HCT116 (cell line): ENCODE data around the gene ZNF462. TPM values are rescaled to one million over a fixed set of nuclear protein-coding genes. Genes with fewer than 3 reads are reported as not detected.

Experiments
- ATAC-seq: fragments of 200-7000 bp; cut with Tn5 transposase; 2 replicates; pipeline ENCODE4 v1.9.1; 2020; ENCODE audit warnings: mild to moderate bottlenecking, moderate library complexity
- BruUV-seq: library from RNA; stranded (reverse); fragments of 400-500 nt; replicated peaks from 2 replicates; lab custom pipeline; 2021; lab: Mats Ljungman, UMichigan
- CTCF ChIA-PET: fragments of 300-600 bp; sonication (Branson Sonifier 250); formaldehyde crosslinking; loops from one replicate; lab custom pipeline; 2021; ENCODE audit warnings: antibody characterized with exemption; lab: Charles Lee
- POLR2A ChIA-PET: fragments of 300-600, 350-600 bp; sonication (Branson Sonifier 250); formaldehyde crosslinking; loops from one replicate; lab custom pipeline; 2021; ENCODE audit warnings: antibody characterized with exemption; lab: Charles Lee
- RAD21 ChIA-PET, 2 experiments: fragments of 300-600 bp; sonication (Branson Sonifier 250); formaldehyde crosslinking; loops; one replicate each; lab custom pipeline; 2023; ENCODE audit warnings: low total read pairs in 2 of 2; ENCODE audit not compliant: uncharacterized antibody in 2 of 2, unreplicated experiment in 2 of 2, low non-redundant PET in 1 of 2; lab: Charles Lee
- DNase-seq: peaks from one replicate; pipeline ENCODE4 v3.0.0-alpha.2; 2010; ENCODE audit warnings: low read depth, low spot score
- H2AFZ ChIP-seq: fragments of 200-600 bp; shearing (Covaris generic), sonication (generic); 2 replicates; pipeline ENCODE4 v1.6.1; 2017; ENCODE audit warnings: low read depth, mixed run types, mixed read lengths, antibody characterized with exemption, low read length; ENCODE audit not compliant: poor library complexity, severe bottlenecking
- H3K27ac ChIP-seq: 2 replicates; pipeline ENCODE4 v1.5.1; 2012; ENCODE audit warnings: low read depth, low read length
- H3K27me3 ChIP-seq: fragments of 200-600 bp; sonication (generic); 2 replicates; pipeline ENCODE4 v1.6.1; 2016; ENCODE audit warnings: mixed run types, low read length, mixed read lengths; ENCODE audit not compliant: insufficient read depth
- H3K36me3 ChIP-seq, 2 experiments: fragments of 200-500 bp in 1 of 2; fragments of 200-600 bp in 1 of 2; sonication (Bioruptor generic) in 1 of 2; sonication (generic) in 1 of 2; 2 replicates each; pipeline versions ENCODE4 v1.5.1 to v1.6.1; 2014 to 2016; ENCODE audit warnings: low read length in 2 of 2, inconsistent platforms in 1 of 2, mixed read lengths in 1 of 2, mixed run types in 1 of 2; ENCODE audit not compliant: insufficient read depth in 2 of 2, control insufficient read depth in 1 of 2
- H3K4me1 ChIP-seq, 2 experiments: fragments of 200-600 bp in 1 of 2; sonication (generic) in 1 of 2; 2 replicates each; pipeline versions ENCODE4 v1.5.1 to v1.6.1; 2012 to 2017; ENCODE audit warnings: low read length in 2 of 2, inconsistent platforms in 1 of 2, mild to moderate bottlenecking in 1 of 2, mixed read lengths in 1 of 2, mixed run types in 1 of 2, moderate library complexity in 1 of 2; ENCODE audit not compliant: insufficient read depth in 2 of 2, control insufficient read depth in 1 of 2
- H3K4me2 ChIP-seq: fragments of 200-600 bp; sonication (generic); 2 replicates; pipeline ENCODE4 v1.6.1; 2017; ENCODE audit warnings: mixed run types, low read length, mixed read lengths
- H3K4me3 ChIP-seq, 2 experiments: fragments of 200-600 bp in 1 of 2; sonication (generic) in 1 of 2; replicated peaks in 1 of 2; 2 replicates each; pipeline ENCODE4 v1.5.1; 2011 to 2016; ENCODE audit warnings: low read length in 2 of 2, control low read depth in 1 of 2, low read depth in 1 of 2, mild to moderate bottlenecking in 1 of 2, mixed read lengths in 1 of 2, mixed run types in 1 of 2
- H3K79me2 ChIP-seq: fragments of 200-600 bp; sonication (generic); 2 replicates; pipeline ENCODE4 v1.6.1; 2017; ENCODE audit warnings: mild to moderate bottlenecking, mixed run types, low read length, moderate library complexity, mixed read lengths; ENCODE audit not compliant: insufficient read depth
- H3K9ac ChIP-seq: fragments of 200-600 bp; sonication (generic); 2 replicates; pipeline ENCODE4 v1.6.1; 2016; ENCODE audit warnings: low read length, mixed read lengths
- H3K9me2 ChIP-seq: fragments of 200-600 bp; sonication (generic), shearing (Covaris generic); 2 replicates; pipeline ENCODE4 v1.6.1; 2017; ENCODE audit warnings: mixed run types, mild to moderate bottlenecking, moderate library complexity; ENCODE audit not compliant: insufficient read depth
- H3K9me3 ChIP-seq, 2 experiments: fragments of 200-500 bp in 1 of 2; fragments of 200-600 bp in 1 of 2; sonication (Bioruptor generic) in 1 of 2; sonication (generic) in 1 of 2; 2 replicates each; pipeline ENCODE4 v1.6.1; 2014 to 2017; ENCODE audit warnings: low read length in 2 of 2, mixed read lengths in 2 of 2, inconsistent platforms in 1 of 2, low read depth in 1 of 2, mild to moderate bottlenecking in 1 of 2, mixed run types in 1 of 2, moderate library complexity in 1 of 2; ENCODE audit not compliant: control insufficient read depth in 1 of 2, insufficient read depth in 1 of 2
- H4K20me1 ChIP-seq: fragments of 200-600 bp; sonication (generic), shearing (Covaris generic); 2 replicates; pipeline ENCODE4 v1.6.1; 2017; ENCODE audit warnings: mixed run types, mild to moderate bottlenecking, moderate library complexity; ENCODE audit not compliant: insufficient read depth
- CBX3 ChIP-seq: IDR thresholded peaks from 2 replicates; pipeline ENCODE4 v1.6.1; 2012; ENCODE audit warnings: low read depth
- FOSL1 ChIP-seq: IDR thresholded peaks from 2 replicates; pipeline ENCODE4 v1.6.1; 2012; ENCODE audit warnings: low read depth
- JUND ChIP-seq: IDR thresholded peaks from 2 replicates; pipeline ENCODE4 v1.6.1; 2012
- POLR2A ChIP-seq: IDR thresholded peaks from 2 replicates; pipeline ENCODE4 v1.7.0; 2011; ENCODE audit warnings: borderline replicate concordance; ENCODE audit not compliant: insufficient read depth, insufficient read length; ENCODE audit errors: extremely low read depth
- POLR2AphosphoS5 ChIP-seq: IDR thresholded peaks from 2 replicates; pipeline ENCODE4 v1.6.1; 2011; ENCODE audit warnings: mild to moderate bottlenecking, low read depth, low read length, moderate library complexity
- RAD21 ChIP-seq: IDR thresholded peaks from 2 replicates; pipeline ENCODE4 v1.6.1; 2012; ENCODE audit warnings: low read depth, mild to moderate bottlenecking
- SIN3A ChIP-seq: IDR thresholded peaks from 2 replicates; pipeline ENCODE4 v1.6.1; 2012; ENCODE audit warnings: low read depth
- SP1 ChIP-seq: IDR thresholded peaks from 2 replicates; pipeline ENCODE4 v1.6.1; 2012; ENCODE audit warnings: low read depth
- TCF7L2 ChIP-seq: IDR thresholded peaks from 2 replicates; pipeline ENCODE4 v1.7.0; 2011; ENCODE audit warnings: borderline replicate concordance, inconsistent platforms; ENCODE audit not compliant: insufficient read depth, insufficient read length; ENCODE audit errors: extremely low read depth
- YY1 ChIP-seq: IDR thresholded peaks from 2 replicates; pipeline ENCODE4 v1.6.1; 2011; ENCODE audit warnings: low read length, low read depth, moderate library complexity, mild to moderate bottlenecking; ENCODE audit not compliant: insufficient replicate concordance; ENCODE audit errors: extremely low read depth
- intact Hi-C: fragments of 100-400 bp; cut with micrococcal nuclease; formaldehyde crosslinking; loops from 2 replicates; pipeline ENCODE4 v1.10.0; 2022
- total RNA-seq: library from RNA; stranded (reverse); gene quantifications from one replicate; pipeline ENCODE4 v1.2.1, GENCODE V29; 2021; ENCODE audit not compliant: unreplicated experiment
- TF ChIP-seq, protein P1 (sequence below), 3 experiments: fragments of 200-600 bp in 1 of 3; sonication (generic) in 1 of 3; IDR thresholded peaks in 2 of 3; conservative IDR thresholded peaks in 1 of 3; 2 replicates each; pipeline ENCODE4 v1.5.1; 2012 to 2017; ENCODE audit warnings: low read depth in 2 of 3, low read length in 2 of 3, antibody characterized with exemption in 1 of 3, borderline replicate concordance in 1 of 3, control low read depth in 1 of 3, mild to moderate bottlenecking in 1 of 3, mixed read lengths in 1 of 3, mixed run types in 1 of 3, moderate library complexity in 1 of 3; ENCODE audit not compliant: insufficient read depth in 1 of 3
- TF ChIP-seq, protein P2 (sequence below): IDR thresholded peaks from 2 replicates; pipeline ENCODE4 v1.6.1; 2012; ENCODE audit warnings: low read depth

The ZNF462 gene
- total RNA-seq, 1 experiment from 2014 or later: 18.1 TPM

GRCh38 chr9:106857811-106858470, 5.0 kb upstream of the ZNF462 start:
- no peak overlapping the region for H3K9ac ChIP-seq
- no peak overlapping the region for H2AFZ ChIP-seq
- TF ChIP-seq FOSL1: 0 out of 2 replicates have a peak, but pooled peaks have one; percentile 13
- no peak for TF ChIP-seq JUND
- H3K9me3 ChIP-seq: no peaks in the 10 kb centered on the region
- no peaks in the 10 kb centered on the region for H3K27me3 ChIP-seq
- H3K9me2 ChIP-seq: no peaks in the 10 kb centered on the region
- H4K20me1 ChIP-seq: no peaks in the 10 kb centered on the region
- ChIA-PET POLR2A (no interaction called here), RAD21 (no interaction called here), CTCF (no interaction called here)
- intact Hi-C loops: no loop called here
- no peak overlapping the region for H3K27ac ChIP-seq
- H3K4me3 ChIP-seq: no peak overlapping the region
- ATAC-seq: no peak
- peaks cover 5 to 16% of the 10 kb centered on the region in 2 experiments; a peak in 3 of 4 replicates for H3K4me1 ChIP-seq
- H3K36me3 ChIP-seq: no peaks in the 10 kb centered on the region
- H3K4me2 ChIP-seq: no peak overlapping the region
- no peak for DNase-seq
- no TSS peak for BruUV-seq
- H3K79me2 ChIP-seq: no peaks in the 10 kb centered on the region

- Histone ChIP-seq H3K9me2 (no peaks in the 10 kb centered on the region), H3K9ac (peak overlapping the region; percentile 74), H3K9me3 (no peaks in the 10 kb centered on the region), H3K4me3 (peak overlapping the region; percentile 59 to 61), H3K36me3 (no peaks in the 10 kb centered on the region), H3K4me2 (peak overlapping the region; percentile 83), H4K20me1 (no peaks in the 10 kb centered on the region), H3K79me2 (no peaks in the 10 kb centered on the region), H2AFZ (peak overlapping the region; percentile 20), H3K27me3 (no peaks in the 10 kb centered on the region), H3K4me1 (peaks cover 5 to 16% of the 10 kb centered on the region in 2 experiments; a peak in 3 of 4 replicates), H3K27ac (peak overlapping the region; percentile 74)
- BruUV-seq: TSS peak; percentile 79
- ATAC-seq: peak; percentile 81
- intact Hi-C loops: loop anchor here (5.0 to 10.0 kb wide), 3 partner anchors 57 to 958 kb away; no protein-coding TSS in a partner anchor
- ChIA-PET CTCF (no interaction called here), POLR2A (interaction anchor here (1.0 to 1.8 kb wide), 2 partner anchors 10 to 13 kb away, joined by 3 to 5 read pairs; no protein-coding TSS in a partner anchor), RAD21 (interaction anchor here in 1 of 2 experiments (0.5 kb wide), 1 partner anchor 57 kb away, joined by 4 read pairs; no protein-coding TSS in a partner anchor)
- DNase-seq: peak; percentile 41
- TF ChIP-seq SIN3A: no peak; the same call in 1 of the 2 replicates
- no peak for TF ChIP-seq CBX3
- peak; percentile 12 for TF ChIP-seq TCF7L2
- TF ChIP-seq, protein P1, sequence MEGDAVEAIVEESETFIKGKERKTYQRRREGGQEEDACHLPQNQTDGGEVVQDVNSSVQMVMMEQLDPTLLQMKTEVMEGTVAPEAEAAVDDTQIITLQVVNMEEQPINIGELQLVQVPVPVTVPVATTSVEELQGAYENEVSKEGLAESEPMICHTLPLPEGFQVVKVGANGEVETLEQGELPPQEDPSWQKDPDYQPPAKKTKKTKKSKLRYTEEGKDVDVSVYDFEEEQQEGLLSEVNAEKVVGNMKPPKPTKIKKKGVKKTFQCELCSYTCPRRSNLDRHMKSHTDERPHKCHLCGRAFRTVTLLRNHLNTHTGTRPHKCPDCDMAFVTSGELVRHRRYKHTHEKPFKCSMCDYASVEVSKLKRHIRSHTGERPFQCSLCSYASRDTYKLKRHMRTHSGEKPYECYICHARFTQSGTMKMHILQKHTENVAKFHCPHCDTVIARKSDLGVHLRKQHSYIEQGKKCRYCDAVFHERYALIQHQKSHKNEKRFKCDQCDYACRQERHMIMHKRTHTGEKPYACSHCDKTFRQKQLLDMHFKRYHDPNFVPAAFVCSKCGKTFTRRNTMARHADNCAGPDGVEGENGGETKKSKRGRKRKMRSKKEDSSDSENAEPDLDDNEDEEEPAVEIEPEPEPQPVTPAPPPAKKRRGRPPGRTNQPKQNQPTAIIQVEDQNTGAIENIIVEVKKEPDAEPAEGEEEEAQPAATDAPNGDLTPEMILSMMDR (IDR thresholded peaks at IDR 0.05 in 2 of 3, conservative IDR thresholded peaks at IDR 0.05 in 1 of 3; ENCODE audit: borderline replicate concordance in 1 of 3, insufficient read depth in 1 of 3, low read depth in 2 of 3, low read length in 2 of 3): no peak
- TF ChIP-seq YY1: no peak
- TF ChIP-seq RAD21: no peak
- TF ChIP-seq, protein P2, sequence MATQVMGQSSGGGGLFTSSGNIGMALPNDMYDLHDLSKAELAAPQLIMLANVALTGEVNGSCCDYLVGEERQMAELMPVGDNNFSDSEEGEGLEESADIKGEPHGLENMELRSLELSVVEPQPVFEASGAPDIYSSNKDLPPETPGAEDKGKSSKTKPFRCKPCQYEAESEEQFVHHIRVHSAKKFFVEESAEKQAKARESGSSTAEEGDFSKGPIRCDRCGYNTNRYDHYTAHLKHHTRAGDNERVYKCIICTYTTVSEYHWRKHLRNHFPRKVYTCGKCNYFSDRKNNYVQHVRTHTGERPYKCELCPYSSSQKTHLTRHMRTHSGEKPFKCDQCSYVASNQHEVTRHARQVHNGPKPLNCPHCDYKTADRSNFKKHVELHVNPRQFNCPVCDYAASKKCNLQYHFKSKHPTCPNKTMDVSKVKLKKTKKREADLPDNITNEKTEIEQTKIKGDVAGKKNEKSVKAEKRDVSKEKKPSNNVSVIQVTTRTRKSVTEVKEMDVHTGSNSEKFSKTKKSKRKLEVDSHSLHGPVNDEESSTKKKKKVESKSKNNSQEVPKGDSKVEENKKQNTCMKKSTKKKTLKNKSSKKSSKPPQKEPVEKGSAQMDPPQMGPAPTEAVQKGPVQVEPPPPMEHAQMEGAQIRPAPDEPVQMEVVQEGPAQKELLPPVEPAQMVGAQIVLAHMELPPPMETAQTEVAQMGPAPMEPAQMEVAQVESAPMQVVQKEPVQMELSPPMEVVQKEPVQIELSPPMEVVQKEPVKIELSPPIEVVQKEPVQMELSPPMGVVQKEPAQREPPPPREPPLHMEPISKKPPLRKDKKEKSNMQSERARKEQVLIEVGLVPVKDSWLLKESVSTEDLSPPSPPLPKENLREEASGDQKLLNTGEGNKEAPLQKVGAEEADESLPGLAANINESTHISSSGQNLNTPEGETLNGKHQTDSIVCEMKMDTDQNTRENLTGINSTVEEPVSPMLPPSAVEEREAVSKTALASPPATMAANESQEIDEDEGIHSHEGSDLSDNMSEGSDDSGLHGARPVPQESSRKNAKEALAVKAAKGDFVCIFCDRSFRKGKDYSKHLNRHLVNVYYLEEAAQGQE: no peak
- no peak for TF ChIP-seq POLR2A
- TF ChIP-seq SP1: no peak
- TF ChIP-seq POLR2AphosphoS5: peak; percentile 57
Observed at GRCh38 chr9:106859957-106860720, 2.8 kb upstream of the ZNF462 start.
